Measurements from ENCODE around the gene B4GALT2. TPM values are rescaled to one million over a fixed set of nuclear protein-coding genes. Genes with fewer than 3 reads are reported as not detected.

Gene B4GALT2
- total RNA-seq, 1 donor from 2014 or later = 56.6 TPM

- no peaks in the 10 kb centered on the region for H3K4me1 ChIP-seq (ENCODE audit: insufficient read depth, low read length)
- no peak for DNase-seq (ENCODE audit: low read depth)
- Mint-ChIP-seq H3K36me3 (ENCODE audit: low read depth, unreplicated experiment) (peaks cover 18% of the 10 kb centered on the region), H3K4me3 (ENCODE audit: unreplicated experiment) (no peak overlapping the region), H3K9me3 (ENCODE audit: unreplicated experiment) (no peaks in the 10 kb centered on the region), H3K27me3 (ENCODE audit: low read depth, unreplicated experiment) (no peaks in the 10 kb centered on the region), H3K27ac (ENCODE audit: unreplicated experiment) (no peak overlapping the region), H3K4me1 (ENCODE audit: low read depth, unreplicated experiment) (no peaks in the 10 kb centered on the region)
- no peak overlapping the region for H2AFZ ChIP-seq (ENCODE audit: low read depth, low read length)
- H3K4me2 ChIP-seq (ENCODE audit: low read length) = no peak overlapping the region
- TF ChIP-seq CTCF (IDR thresholded peaks at IDR 0.05; ENCODE audit: insufficient read depth, low read depth, low read length) (no peak), EZH2 (IDR thresholded peaks at IDR 0.05; ENCODE audit: insufficient read depth, low read length) (no peak)
- H3K79me2 ChIP-seq (ENCODE audit: insufficient read depth, low read length) = no peaks in the 10 kb centered on the region
- H3K9me3 ChIP-seq (ENCODE audit: insufficient read depth, low read depth, low read length) = no peaks in the 10 kb centered on the region
- no peak overlapping the region for H3K27ac ChIP-seq (ENCODE audit: low read depth, low read length)
- H3K9ac ChIP-seq (ENCODE audit: low read length) = no peak overlapping the region
- no peak overlapping the region for H3K4me3 ChIP-seq (ENCODE audit: insufficient read depth, low read depth, low read length)
- H3K36me3 ChIP-seq (ENCODE audit: insufficient read depth, low read length) = no peaks in the 10 kb centered on the region
- FAIRE-seq = no peak
- H3K27me3 ChIP-seq (ENCODE audit: insufficient read depth, low read length) = no peaks in the 10 kb centered on the region
- no peaks in the 10 kb centered on the region for H4K20me1 ChIP-seq (ENCODE audit: insufficient read depth, low read length)
Measured at GRCh38 chr1:44019466-44019948, 40.5 kb downstream of the B4GALT2 start.

- DNase-seq (ENCODE audit: low read depth) (no peak), FAIRE-seq (no peak)
- H2AFZ ChIP-seq (ENCODE audit: low read depth, low read length) = no peak overlapping the region
- Mint-ChIP-seq H3K27ac (ENCODE audit: unreplicated experiment) (no peak overlapping the region), H3K27me3 (ENCODE audit: low read depth, unreplicated experiment) (peaks cover 5% of the 10 kb centered on the region), H3K4me1 (ENCODE audit: low read depth, unreplicated experiment) (no peaks in the 10 kb centered on the region), H3K36me3 (ENCODE audit: low read depth, unreplicated experiment) (peaks cover 23% of the 10 kb centered on the region), H3K9me3 (ENCODE audit: unreplicated experiment) (no peaks in the 10 kb centered on the region), H3K4me3 (ENCODE audit: unreplicated experiment) (no peak overlapping the region)
- no peak overlapping the region for H3K4me3 ChIP-seq (ENCODE audit: insufficient read depth, low read depth, low read length)
- H4K20me1 ChIP-seq (ENCODE audit: insufficient read depth, low read length) = no peaks in the 10 kb centered on the region
- no peaks in the 10 kb centered on the region for H3K27me3 ChIP-seq (ENCODE audit: insufficient read depth, low read length)
- no peaks in the 10 kb centered on the region for H3K4me1 ChIP-seq (ENCODE audit: insufficient read depth, low read length)
- no peak overlapping the region for H3K27ac ChIP-seq (ENCODE audit: low read depth, low read length)
- no peaks in the 10 kb centered on the region for H3K36me3 ChIP-seq (ENCODE audit: insufficient read depth, low read length)
- no peaks in the 10 kb centered on the region for H3K79me2 ChIP-seq (ENCODE audit: insufficient read depth, low read length)
- H3K4me2 ChIP-seq (ENCODE audit: low read length) = no peak overlapping the region
- no peak for TF ChIP-seq CTCF (IDR thresholded peaks at IDR 0.05; ENCODE audit: insufficient read depth, low read depth, low read length)
- TF ChIP-seq EZH2 (IDR thresholded peaks at IDR 0.05; ENCODE audit: insufficient read depth, low read length) = no peak
- H3K9ac ChIP-seq (ENCODE audit: low read length) = no peak overlapping the region
- no peaks in the 10 kb centered on the region for H3K9me3 ChIP-seq (ENCODE audit: insufficient read depth, low read depth, low read length)
Measured at GRCh38 chr1:44020464-44020863, 41.5 kb downstream of the B4GALT2 start.

GRCh38 chr1:44021156-44021555 is 42.1 kb downstream of the B4GALT2 start:
- Mint-ChIP-seq H3K4me3 (ENCODE audit: unreplicated experiment) (no peak overlapping the region), H3K27ac (ENCODE audit: unreplicated experiment) (no peak overlapping the region), H3K36me3 (ENCODE audit: low read depth, unreplicated experiment) (peaks cover 23% of the 10 kb centered on the region), H3K9me3 (ENCODE audit: unreplicated experiment) (no peaks in the 10 kb centered on the region), H3K27me3 (ENCODE audit: low read depth, unreplicated experiment) (peaks cover 5% of the 10 kb centered on the region), H3K4me1 (ENCODE audit: low read depth, unreplicated experiment) (no peaks in the 10 kb centered on the region)
- Histone ChIP-seq H3K27ac (ENCODE audit: low read depth, low read length) (no peak overlapping the region), H3K9ac (ENCODE audit: low read length) (no peak overlapping the region), H3K4me2 (ENCODE audit: low read length) (no peak overlapping the region), H3K9me3 (ENCODE audit: insufficient read depth, low read depth, low read length) (no peaks in the 10 kb centered on the region), H3K79me2 (ENCODE audit: insufficient read depth, low read length) (no peaks in the 10 kb centered on the region), H4K20me1 (ENCODE audit: insufficient read depth, low read length) (no peaks in the 10 kb centered on the region), H3K27me3 (ENCODE audit: insufficient read depth, low read length) (no peaks in the 10 kb centered on the region), H3K36me3 (ENCODE audit: insufficient read depth, low read length) (no peaks in the 10 kb centered on the region), H3K4me3 (ENCODE audit: insufficient read depth, low read depth, low read length) (no peak overlapping the region), H3K4me1 (ENCODE audit: insufficient read depth, low read length) (no peaks in the 10 kb centered on the region), H2AFZ (ENCODE audit: low read depth, low read length) (no peak overlapping the region)
- no peak for TF ChIP-seq CTCF (IDR thresholded peaks at IDR 0.05; ENCODE audit: insufficient read depth, low read depth, low read length)
- TF ChIP-seq EZH2 (IDR thresholded peaks at IDR 0.05; ENCODE audit: insufficient read depth, low read length) = no peak
- no peak for DNase-seq (ENCODE audit: low read depth)
- no peak for FAIRE-seq
